ENCODE measurements around the gene VWA5B1. TPM values are rescaled to one million over a fixed set of nuclear protein-coding genes. Genes with fewer than 3 reads are reported as not detected.

VWA5B1 gene
- total RNA-seq, 4 donors from 2014 or later = 0.16 TPM; not detected in 3

DNA sequence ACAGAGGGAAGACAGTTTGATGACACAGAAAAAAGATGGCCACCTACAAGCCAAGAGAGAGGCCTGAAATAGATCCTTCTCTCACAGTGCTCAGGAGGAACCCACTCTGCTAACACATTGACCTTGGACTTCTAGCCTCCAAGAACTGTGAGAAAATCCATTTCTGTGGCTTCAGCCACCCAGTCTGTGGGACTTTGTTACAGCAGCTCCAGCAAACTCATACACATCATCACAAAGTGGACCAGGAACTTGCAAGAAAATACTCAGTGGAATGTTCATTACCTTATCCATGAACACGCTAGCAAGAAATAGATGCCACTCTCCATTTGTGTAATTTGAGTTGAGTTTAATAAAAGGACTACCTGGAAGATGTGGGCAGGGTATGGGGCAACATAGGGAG, 38.1 kb upstream of the VWA5B1 start:
- no peaks in the 10 kb centered on the region for H3K4me1 ChIP-seq
- no peaks in the 10 kb centered on the region for H3K36me3 ChIP-seq
- WGBS = 89% methylated on average over 1 of the region's 1 CpG
- no peak for TF ChIP-seq EP300 (IDR thresholded peaks at IDR 0.05)
- no peak for TF ChIP-seq POLR2A (IDR thresholded peaks at IDR 0.05)
- TF ChIP-seq POLR2AphosphoS5 (IDR thresholded peaks at IDR 0.05) = no peak
- TF ChIP-seq, protein P1, sequence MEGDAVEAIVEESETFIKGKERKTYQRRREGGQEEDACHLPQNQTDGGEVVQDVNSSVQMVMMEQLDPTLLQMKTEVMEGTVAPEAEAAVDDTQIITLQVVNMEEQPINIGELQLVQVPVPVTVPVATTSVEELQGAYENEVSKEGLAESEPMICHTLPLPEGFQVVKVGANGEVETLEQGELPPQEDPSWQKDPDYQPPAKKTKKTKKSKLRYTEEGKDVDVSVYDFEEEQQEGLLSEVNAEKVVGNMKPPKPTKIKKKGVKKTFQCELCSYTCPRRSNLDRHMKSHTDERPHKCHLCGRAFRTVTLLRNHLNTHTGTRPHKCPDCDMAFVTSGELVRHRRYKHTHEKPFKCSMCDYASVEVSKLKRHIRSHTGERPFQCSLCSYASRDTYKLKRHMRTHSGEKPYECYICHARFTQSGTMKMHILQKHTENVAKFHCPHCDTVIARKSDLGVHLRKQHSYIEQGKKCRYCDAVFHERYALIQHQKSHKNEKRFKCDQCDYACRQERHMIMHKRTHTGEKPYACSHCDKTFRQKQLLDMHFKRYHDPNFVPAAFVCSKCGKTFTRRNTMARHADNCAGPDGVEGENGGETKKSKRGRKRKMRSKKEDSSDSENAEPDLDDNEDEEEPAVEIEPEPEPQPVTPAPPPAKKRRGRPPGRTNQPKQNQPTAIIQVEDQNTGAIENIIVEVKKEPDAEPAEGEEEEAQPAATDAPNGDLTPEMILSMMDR (IDR thresholded peaks at IDR 0.05) = no peak
- no peak overlapping the region for H3K4me3 ChIP-seq
- DNase-seq (ENCODE audit: low spot score in 2 of 2) = no peak
- peaks cover 33% of the 10 kb centered on the region for H3K27me3 ChIP-seq
- no peaks in the 10 kb centered on the region for H3K9me3 ChIP-seq
- no peak overlapping the region for H3K27ac ChIP-seq

DNA sequence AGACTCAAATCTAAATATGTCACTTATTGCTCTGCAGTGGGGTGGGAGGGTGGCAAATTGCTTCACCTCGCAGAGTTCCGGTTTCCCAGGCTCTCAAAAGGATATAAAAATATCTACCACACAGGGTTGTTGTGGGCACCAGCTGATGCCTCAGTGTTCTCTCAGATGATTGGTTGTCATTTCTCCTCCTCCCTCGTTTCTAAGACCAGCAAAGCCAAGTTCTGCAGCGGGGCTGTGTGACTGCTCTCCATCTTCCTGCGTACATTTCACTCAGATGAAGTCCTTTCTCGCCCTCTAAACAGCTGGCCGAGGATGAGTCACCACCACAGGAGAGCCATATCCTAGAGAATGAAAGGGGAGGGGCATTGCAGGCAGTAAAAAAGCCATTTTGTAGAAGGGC, 35.0 kb upstream of the VWA5B1 start:
- WGBS = 44% methylated on average over 7 of the region's 7 CpGs
- DNase-seq (ENCODE audit: low spot score in 2 of 2) = no peak

DNA sequence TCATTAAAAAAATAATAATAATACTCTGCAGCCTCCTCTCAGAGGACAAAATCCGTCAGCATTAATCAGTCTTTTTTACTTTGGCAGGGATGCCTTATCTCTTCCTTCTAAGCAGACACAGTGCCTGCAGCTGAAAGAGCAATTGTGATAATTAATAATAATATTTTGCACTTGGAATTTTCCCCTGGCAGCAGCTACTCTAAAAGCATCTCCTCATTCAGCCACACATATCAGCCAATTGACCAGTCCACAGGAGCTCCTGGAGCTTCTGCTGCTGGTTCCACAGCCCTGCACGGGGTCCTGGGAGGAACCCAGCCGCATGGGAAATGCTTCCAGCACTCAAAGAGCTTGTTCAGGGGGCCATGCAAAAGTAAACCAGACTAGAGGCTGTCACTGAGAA, 31.0 kb upstream of the VWA5B1 start:
- H3K36me3 ChIP-seq = no peaks in the 10 kb centered on the region
- no peak for TF ChIP-seq EP300 (IDR thresholded peaks at IDR 0.05)
- TF ChIP-seq POLR2A (IDR thresholded peaks at IDR 0.05) = no peak
- no peak for TF ChIP-seq POLR2AphosphoS5 (IDR thresholded peaks at IDR 0.05)
- 48% methylated on average over 3 of the region's 3 CpGs for WGBS
- no peak overlapping the region for H3K27ac ChIP-seq
- no peaks in the 10 kb centered on the region for H3K4me1 ChIP-seq
- H3K4me3 ChIP-seq = no peak overlapping the region
- peaks cover 31% of the 10 kb centered on the region for H3K27me3 ChIP-seq
- H3K9me3 ChIP-seq = no peaks in the 10 kb centered on the region
- DNase-seq (ENCODE audit: low spot score in 2 of 2) = no peak

More for the DNA sequence above, 35.0 kb upstream of the VWA5B1 start:
- H3K4me1 ChIP-seq = no peaks in the 10 kb centered on the region
- TF ChIP-seq EP300 (IDR thresholded peaks at IDR 0.05) (no peak), POLR2AphosphoS5 (IDR thresholded peaks at IDR 0.05) (no peak), POLR2A (IDR thresholded peaks at IDR 0.05) (no peak)
- TF ChIP-seq, protein P1 (IDR thresholded peaks at IDR 0.05) = no peak
- H3K36me3 ChIP-seq = no peaks in the 10 kb centered on the region
- H3K9me3 ChIP-seq = no peaks in the 10 kb centered on the region
- no peak overlapping the region for H3K4me3 ChIP-seq
- H3K27ac ChIP-seq = no peak overlapping the region
- H3K27me3 ChIP-seq = peaks cover 39% of the 10 kb centered on the region

DNA sequence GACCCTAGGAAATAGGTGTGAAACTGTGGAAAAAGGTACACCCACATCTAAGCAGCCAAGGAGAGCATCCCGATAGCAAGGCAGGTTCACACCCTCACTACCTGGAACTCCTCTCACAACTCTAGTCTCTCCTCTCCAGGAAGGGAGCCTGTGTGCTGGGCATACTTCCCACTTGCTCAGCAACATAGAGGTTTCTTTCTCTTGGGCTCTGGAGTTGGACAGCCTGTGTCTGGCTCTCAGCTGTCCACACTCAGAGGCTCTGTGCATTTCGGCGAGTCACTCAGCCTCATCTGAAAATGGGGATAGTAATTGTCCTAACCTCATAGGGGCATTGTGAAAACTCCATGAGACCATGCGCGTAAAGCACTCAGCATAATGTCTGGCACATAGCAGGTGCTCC, 29.6 kb upstream of the VWA5B1 start:
- WGBS = 92% methylated on average over 5 of the region's 5 CpGs
- H3K27me3 ChIP-seq = peaks cover 26% of the 10 kb centered on the region
- TF ChIP-seq, protein P1 (IDR thresholded peaks at IDR 0.05) = no peak
- TF ChIP-seq POLR2AphosphoS5 (IDR thresholded peaks at IDR 0.05) = no peak
- TF ChIP-seq EP300 (IDR thresholded peaks at IDR 0.05) = no peak
- TF ChIP-seq POLR2A (IDR thresholded peaks at IDR 0.05) = no peak
- no peak overlapping the region for H3K4me3 ChIP-seq
- H3K27ac ChIP-seq = no peak overlapping the region
- no peaks in the 10 kb centered on the region for H3K4me1 ChIP-seq
- H3K9me3 ChIP-seq = no peaks in the 10 kb centered on the region
- DNase-seq (ENCODE audit: low spot score in 2 of 2) = no peak
- no peaks in the 10 kb centered on the region for H3K36me3 ChIP-seq

DNA sequence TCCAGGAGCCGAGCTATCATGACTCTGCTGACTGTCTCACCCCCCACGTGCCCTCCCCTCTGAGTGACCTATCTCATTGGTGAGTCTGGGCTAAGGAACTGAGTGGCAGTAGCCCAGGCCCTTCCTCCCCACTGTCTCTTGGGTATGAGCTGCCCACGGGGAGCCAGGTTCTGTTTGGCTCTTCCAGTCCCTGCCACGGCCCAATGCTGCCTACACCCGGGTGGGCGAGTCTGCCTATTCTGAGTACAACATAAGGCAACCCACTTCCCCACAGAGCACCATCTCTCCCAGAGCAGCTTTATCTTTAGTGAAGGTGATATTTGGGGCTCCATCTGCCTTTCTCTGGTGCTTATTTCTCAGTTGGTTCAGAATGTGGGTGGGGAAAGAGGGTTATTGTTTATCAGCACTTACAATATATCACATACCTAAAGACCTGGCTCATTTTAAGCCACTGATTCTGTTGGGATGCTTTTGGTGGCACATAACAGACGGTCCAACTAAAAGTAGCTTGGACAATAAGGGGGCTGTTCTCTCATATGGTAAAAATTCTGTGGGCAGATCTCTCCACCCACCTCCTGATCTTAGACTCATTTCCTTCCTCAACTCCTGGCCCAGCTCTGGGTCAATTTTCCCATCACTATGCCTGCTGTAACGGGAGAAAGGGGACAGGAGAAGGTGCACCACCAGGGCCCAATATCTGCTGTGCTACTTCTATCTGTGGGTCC, 27.7 kb upstream of the VWA5B1 start:
- no peak overlapping the region for H3K27ac ChIP-seq
- WGBS = 80% methylated on average over 8 of the region's 8 CpGs
- H3K27me3 ChIP-seq = peaks cover 16% of the 10 kb centered on the region
- no peak overlapping the region for H3K4me3 ChIP-seq
- DNase-seq (ENCODE audit: low spot score in 2 of 2) = no peak
- H3K9me3 ChIP-seq = no peaks in the 10 kb centered on the region
- TF ChIP-seq POLR2A (IDR thresholded peaks at IDR 0.05) (no peak), POLR2AphosphoS5 (IDR thresholded peaks at IDR 0.05) (no peak), EP300 (IDR thresholded peaks at IDR 0.05) (no peak)
- TF ChIP-seq, protein P1 (IDR thresholded peaks at IDR 0.05) = no peak
- H3K36me3 ChIP-seq = no peaks in the 10 kb centered on the region
- no peaks in the 10 kb centered on the region for H3K4me1 ChIP-seq
